ENCODE data around the gene MAD1L1. TPM values are rescaled to one million over a fixed set of nuclear protein-coding genes. Genes with fewer than 3 reads are reported as not detected.

MAD1L1 gene
- total and polyA plus RNA-seq, 8 donors = 21.4 to 58.8 (median 22.5) TPM

DNA sequence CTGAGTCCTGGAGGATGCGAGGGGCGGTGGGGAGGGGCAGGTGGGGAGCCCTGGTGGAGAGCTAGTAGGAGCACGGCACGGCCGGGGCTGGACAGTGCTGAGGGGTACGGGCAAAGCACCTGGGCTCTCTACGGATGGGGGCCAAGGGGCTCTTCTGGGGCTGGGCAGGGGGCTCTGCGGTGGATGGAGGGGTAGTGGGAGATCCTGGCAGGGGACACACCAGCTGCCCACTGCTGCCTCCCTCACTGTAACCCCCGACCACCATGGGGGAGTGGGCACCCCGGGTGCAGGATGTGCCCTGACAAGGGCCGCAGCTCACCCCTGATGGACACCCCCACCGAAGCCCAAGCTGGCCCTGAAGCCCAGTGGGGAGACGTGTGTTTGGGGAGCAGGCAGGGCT is 359.3 kb downstream of the MAD1L1 start:
- TF ChIP-seq, protein P1, sequence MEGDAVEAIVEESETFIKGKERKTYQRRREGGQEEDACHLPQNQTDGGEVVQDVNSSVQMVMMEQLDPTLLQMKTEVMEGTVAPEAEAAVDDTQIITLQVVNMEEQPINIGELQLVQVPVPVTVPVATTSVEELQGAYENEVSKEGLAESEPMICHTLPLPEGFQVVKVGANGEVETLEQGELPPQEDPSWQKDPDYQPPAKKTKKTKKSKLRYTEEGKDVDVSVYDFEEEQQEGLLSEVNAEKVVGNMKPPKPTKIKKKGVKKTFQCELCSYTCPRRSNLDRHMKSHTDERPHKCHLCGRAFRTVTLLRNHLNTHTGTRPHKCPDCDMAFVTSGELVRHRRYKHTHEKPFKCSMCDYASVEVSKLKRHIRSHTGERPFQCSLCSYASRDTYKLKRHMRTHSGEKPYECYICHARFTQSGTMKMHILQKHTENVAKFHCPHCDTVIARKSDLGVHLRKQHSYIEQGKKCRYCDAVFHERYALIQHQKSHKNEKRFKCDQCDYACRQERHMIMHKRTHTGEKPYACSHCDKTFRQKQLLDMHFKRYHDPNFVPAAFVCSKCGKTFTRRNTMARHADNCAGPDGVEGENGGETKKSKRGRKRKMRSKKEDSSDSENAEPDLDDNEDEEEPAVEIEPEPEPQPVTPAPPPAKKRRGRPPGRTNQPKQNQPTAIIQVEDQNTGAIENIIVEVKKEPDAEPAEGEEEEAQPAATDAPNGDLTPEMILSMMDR (IDR thresholded peaks at IDR 0.05) = no peak
- H3K4me3 ChIP-seq = no peak overlapping the region
- H3K27me3 ChIP-seq = no peaks in the 10 kb centered on the region
- no peak overlapping the region for H3K27ac ChIP-seq
- DNase-seq = peak in 1 of 4 donors; percentile 75
- no peak for ATAC-seq
- H3K9me3 ChIP-seq = peaks cover 0 to 8% of the 10 kb centered on the region in 2 donors
- H3K4me1 ChIP-seq = no peaks in the 10 kb centered on the region
- H3K36me3 ChIP-seq = peaks cover 0 to 9% of the 10 kb centered on the region in 2 donors
- intact Hi-C loops (cut with DNase I) = no loop called here

DNA sequence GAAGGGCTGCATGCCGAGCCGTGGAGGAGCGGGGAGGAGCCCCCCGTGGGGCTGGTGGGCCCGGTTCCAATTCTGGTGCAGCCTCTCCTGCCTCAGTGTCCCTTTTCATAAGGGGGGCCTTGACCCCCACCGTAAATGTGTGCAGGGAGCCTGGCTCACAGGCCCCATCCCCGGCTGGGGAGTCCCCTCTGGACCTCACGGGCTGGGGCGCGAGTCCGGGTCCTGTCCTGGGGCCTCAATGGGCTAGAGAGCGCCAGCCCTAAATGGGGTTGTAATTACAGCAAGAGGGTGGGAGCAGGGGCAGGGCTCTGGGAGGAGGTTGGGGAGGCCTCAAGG is 359.7 kb downstream of the MAD1L1 start:
- TF ChIP-seq, protein P1 (IDR thresholded peaks at IDR 0.05) = no peak
- H3K27ac ChIP-seq = no peak overlapping the region
- H3K36me3 ChIP-seq = peaks cover 0 to 9% of the 10 kb centered on the region in 2 donors
- intact Hi-C loops (cut with DNase I) = no loop called here
- H3K4me1 ChIP-seq = no peaks in the 10 kb centered on the region
- DNase-seq = peak in 1 of 4 donors; percentile 55
- peaks cover 0 to 4% of the 10 kb centered on the region in 2 donors for H3K9me3 ChIP-seq
- no peaks in the 10 kb centered on the region for H3K27me3 ChIP-seq
- ATAC-seq = no peak
- H3K4me3 ChIP-seq = no peak overlapping the region

DNA sequence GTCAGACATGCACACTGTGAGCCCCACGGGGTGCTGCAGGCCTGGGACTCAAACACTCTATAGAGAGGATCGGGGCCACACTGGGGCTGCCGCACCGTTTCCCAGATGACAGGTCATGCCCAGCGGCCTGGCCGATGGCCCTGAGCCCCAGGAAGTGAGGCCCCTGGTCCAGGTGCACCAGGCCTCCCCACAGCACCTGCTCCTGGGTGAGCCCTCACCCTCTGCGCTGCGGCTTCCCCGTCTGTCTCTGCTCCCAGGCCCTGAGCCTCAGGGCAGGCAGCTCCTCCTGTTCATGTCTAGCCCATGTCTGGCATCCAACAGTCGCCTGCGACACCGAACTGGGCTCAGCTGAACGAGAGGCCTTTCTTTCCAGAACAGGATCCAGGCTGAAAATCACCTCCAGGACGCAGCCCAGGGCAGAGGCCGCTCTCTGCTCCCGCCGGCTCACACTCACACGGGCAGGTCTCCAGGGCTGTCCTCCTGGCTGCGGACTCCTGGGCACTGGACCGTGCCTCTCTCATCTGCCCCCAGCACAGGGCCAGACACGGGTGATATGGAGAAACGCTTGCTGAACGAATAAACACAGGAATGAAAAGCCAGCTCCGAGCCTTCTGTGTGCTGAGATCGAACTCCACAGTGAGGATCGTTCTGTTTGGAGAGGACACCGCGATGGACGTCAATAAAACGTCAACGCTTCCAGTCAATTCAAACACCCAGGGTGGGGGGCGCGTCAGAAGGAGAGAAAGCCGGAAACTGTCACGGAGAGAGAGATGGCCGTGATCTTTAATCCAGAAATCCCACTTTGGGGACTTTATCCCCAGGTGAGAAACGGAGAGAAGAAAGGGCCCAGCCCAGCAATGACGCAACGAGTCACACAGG is 360.3 kb downstream of the MAD1L1 start:
- intact Hi-C loops (cut with DNase I) = no loop called here
- H3K9me3 ChIP-seq = no peaks in the 10 kb centered on the region
- H3K4me3 ChIP-seq = no peak overlapping the region
- no peaks in the 10 kb centered on the region for H3K27me3 ChIP-seq
- peaks cover 0 to 9% of the 10 kb centered on the region in 2 donors for H3K36me3 ChIP-seq
- ATAC-seq (no peak), DNase-seq (peak in 1 of 4 donors; percentile 67)
- TF ChIP-seq, protein P1 (IDR thresholded peaks at IDR 0.05) = no peak
- H3K4me1 ChIP-seq = no peaks in the 10 kb centered on the region
- no peak overlapping the region for H3K27ac ChIP-seq

DNA sequence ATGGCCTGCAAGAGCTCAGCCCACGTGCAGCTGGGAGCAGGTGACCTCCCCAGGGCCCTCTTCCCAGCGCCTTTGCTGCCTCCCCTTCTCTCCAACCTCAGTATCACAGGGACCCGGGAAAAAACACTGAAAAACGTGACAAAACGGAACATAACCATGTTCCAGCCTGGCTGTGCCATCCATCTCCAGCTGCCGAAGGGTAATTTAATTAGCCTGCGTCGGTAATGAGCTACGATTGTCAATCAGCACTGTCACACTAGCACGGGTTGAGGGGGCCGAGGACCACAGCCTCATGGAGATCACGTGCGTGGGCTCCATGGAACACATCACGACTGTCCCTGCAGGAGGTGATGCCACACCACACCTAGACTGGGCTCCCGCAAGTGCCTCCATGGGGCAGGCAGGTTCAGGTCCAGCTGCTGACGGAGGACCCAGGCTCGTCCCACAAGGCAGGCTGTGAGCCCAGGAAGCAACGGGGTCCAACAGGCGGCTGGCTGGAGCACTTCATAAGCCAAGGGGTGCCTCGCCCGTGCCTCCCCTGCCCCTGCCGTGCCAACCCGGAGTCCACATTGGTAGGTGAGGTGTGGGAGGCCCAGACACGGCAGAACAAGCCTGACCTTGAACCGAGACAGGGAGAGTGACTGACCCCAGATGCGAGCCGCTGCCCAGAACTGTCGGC is 363.2 kb downstream of the MAD1L1 start:
- intact Hi-C loops (cut with DNase I) = no loop called here
- no peak for ATAC-seq

More for the DNA sequence above, 363.2 kb downstream of the MAD1L1 start:
- peaks cover 0 to 9% of the 10 kb centered on the region in 2 donors for H3K36me3 ChIP-seq
- H3K9me3 ChIP-seq = no peaks in the 10 kb centered on the region
- H3K27me3 ChIP-seq = no peaks in the 10 kb centered on the region
- no peaks in the 10 kb centered on the region for H3K4me1 ChIP-seq
- no peak overlapping the region for H3K4me3 ChIP-seq
- H3K27ac ChIP-seq = no peak overlapping the region
- TF ChIP-seq, protein P1 (IDR thresholded peaks at IDR 0.05) = no peak
- DNase-seq = peak in 1 of 4 donors; percentile 63

All from left lung (tissue), 10 donors.